ENCODE measurements around the gene OTOP3. TPM values are rescaled to one million over a fixed set of nuclear protein-coding genes. Genes with fewer than 3 reads are reported as not detected.

Gene OTOP3
- total RNA-seq, 1 experiment from 2014 or later, result not detected

- Histone ChIP-seq H4K20me1 (ENCODE audit: control insufficient read depth, insufficient read depth, insufficient read length) (no peaks in the 10 kb centered on the region), H3T11ph (ENCODE audit: low read length) (no peak overlapping the region), H3K27ac (ENCODE audit: insufficient read length, low read depth, low read length) (no peak overlapping the region), H3K9me3 (ENCODE audit: control insufficient read depth, low read depth, low read length) (no peaks in the 10 kb centered on the region), H2AK5ac (ENCODE audit: insufficient read length, low read length) (no peak overlapping the region), H2BK120ac (ENCODE audit: low read depth, low read length, poor library complexity, severe bottlenecking) (no peak overlapping the region), H4K91ac (ENCODE audit: insufficient read length, low read depth, low read length) (no peak overlapping the region), H3K23me2 (ENCODE audit: insufficient read length, low read depth, low read length, poor library complexity, severe bottlenecking) (no peaks in the 10 kb centered on the region), H2BK15ac (ENCODE audit: low read depth, low read length) (no peak overlapping the region), H2BK20ac (ENCODE audit: low read depth, low read length, poor library complexity, severe bottlenecking) (no peak overlapping the region), H2AFZ (ENCODE audit: low read length) (no peak overlapping the region), H3K23ac (ENCODE audit: insufficient read length, low read depth, low read length) (no peak overlapping the region), H4K8ac (replicated peaks; ENCODE audit: insufficient read length, low read depth, low read length) (no peak overlapping the region), H4K5ac (ENCODE audit: insufficient read length, low read depth, low read length) (no peak overlapping the region), H3K27me3 (ENCODE audit: insufficient read depth, low read length) (no peaks in the 10 kb centered on the region), H2BK12ac (ENCODE audit: insufficient read length, low read depth, low read length) (no peak overlapping the region), H3K79me1 (ENCODE audit: insufficient read depth, low read depth, low read length, poor library complexity, severe bottlenecking) (no peaks in the 10 kb centered on the region), H3K4me2 (ENCODE audit: insufficient read depth, insufficient read length, low read length) (no peak overlapping the region), H3K18ac (ENCODE audit: insufficient read length, low read depth, low read length) (no peak overlapping the region), H3K4me1 (ENCODE audit: insufficient read depth, low read length) (no peaks in the 10 kb centered on the region), H3K79me2 (ENCODE audit: insufficient read depth, low read length) (peaks cover 1% of the 10 kb centered on the region; the same call in 1 of the 2 replicates), H2BK5ac (ENCODE audit: insufficient read length, low read length) (no peak overlapping the region), H3K9ac (ENCODE audit: extremely low read depth, insufficient read length, low read length) (no peak overlapping the region), H3K14ac (ENCODE audit: insufficient read depth, low read length) (no peak overlapping the region), H3K4ac (ENCODE audit: low read depth, low read length) (no peak overlapping the region), H3K56ac (ENCODE audit: insufficient read length, low read depth, low read length) (no peak overlapping the region)
- Mint-ChIP-seq H3K36me3 (ENCODE audit: insufficient read depth in 1 of 3, low read depth in 3 of 3) (peaks cover 9 to 33% (median 25%) of the 10 kb centered on the region in 3 experiments; a peak in 6 of 7 replicates), H3K27me3 (ENCODE audit: low read depth) (no peaks in the 10 kb centered on the region), H3K27ac (no peak overlapping the region), H3K9me3 (no peaks in the 10 kb centered on the region), H3K4me3 (no peak overlapping the region), H3K4me1 (no peaks in the 10 kb centered on the region)
- TF ChIP-seq CTCF (conservative IDR thresholded peaks at IDR 0.05), result no peak
- DNase-seq, result no peak
- WGBS (ENCODE audit: extremely low coverage, insufficient read length, low lambda C conversion rate), result no CpG with 5 or more reads among the region's 6 CpGs
These were observed 63.1 kb downstream of the OTOP3 start for GRCh38 chr17:74998783-74999182.

Measured in H9 (cell line).